ENCODE measurements around the gene TTI1.

TTI1 gene

DNA sequence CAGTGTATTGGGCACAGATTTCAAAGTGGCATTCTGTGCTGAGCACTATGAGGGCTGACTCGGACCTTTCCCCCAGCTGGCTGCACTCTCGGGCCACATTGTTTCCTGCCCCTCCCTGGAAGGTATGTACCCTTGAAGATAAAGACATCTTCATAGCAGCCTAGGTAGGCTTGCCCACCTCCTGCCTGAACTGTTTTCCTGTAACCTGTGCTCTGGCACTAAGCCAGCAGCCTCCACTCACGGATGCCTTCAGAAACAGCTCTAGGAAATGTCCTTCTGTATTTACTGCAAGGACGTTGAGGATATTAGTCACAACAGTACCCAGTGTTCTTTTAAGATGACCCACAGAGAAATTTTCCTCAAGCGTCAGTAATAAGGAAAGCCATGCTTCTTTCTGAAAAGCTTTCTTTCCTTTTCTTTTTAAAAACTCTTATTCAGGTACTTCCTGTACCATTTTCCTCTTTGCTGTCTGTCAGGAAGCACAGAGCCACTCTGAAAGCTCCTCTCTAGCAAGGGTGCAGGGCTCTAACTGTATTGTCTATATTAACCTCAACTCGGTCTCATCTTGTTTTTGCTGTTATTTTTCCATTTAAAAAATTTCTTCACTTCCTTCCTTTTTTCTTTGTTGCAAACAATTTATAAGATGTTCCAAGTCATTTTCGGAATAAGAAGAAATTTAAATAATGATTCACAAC, 43.5 kb downstream of the TTI1 start:
- no peak for DNase-seq (ENCODE audit: extremely low read depth in 1 of 2, low read depth in 1 of 2)

DNA sequence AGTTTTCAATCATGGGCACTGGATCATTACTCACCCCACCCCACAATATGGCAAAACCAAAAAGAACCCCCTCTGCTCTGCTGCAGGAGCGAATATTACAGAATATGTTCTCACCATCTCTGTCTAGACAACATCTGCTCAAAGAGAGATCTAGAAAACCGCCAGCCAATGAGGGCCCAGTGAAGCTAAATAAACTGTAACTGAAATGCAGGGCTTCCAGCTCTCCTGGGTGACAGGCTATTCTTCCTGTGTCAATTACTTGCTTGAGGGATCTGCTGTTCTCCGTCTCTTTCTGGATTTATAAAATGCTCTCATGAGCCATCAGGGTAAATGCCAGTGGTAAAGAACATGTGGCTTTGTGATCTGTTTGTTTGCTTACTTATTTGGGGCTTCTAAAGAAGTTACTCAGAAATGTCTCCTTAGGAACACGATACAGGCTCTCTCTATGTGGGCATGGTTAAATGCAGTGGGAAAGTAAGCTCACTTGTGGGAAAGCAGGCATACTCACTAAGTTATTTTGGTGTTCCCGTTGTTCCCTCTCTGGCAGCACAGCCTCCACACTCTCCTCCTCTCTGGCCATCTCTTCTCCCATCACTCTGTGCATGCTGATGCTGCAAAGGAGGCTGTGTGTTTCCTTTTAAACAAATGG, 44.8 kb downstream of the TTI1 start:
- DNase-seq (ENCODE audit: extremely low read depth in 1 of 2, low read depth in 1 of 2): no peak

GRCh38 chr20:37987602-37988290, 45.5 kb downstream of the TTI1 start:
- DNase-seq (ENCODE audit: extremely low read depth in 1 of 2, low read depth in 1 of 2): no peak

DNA sequence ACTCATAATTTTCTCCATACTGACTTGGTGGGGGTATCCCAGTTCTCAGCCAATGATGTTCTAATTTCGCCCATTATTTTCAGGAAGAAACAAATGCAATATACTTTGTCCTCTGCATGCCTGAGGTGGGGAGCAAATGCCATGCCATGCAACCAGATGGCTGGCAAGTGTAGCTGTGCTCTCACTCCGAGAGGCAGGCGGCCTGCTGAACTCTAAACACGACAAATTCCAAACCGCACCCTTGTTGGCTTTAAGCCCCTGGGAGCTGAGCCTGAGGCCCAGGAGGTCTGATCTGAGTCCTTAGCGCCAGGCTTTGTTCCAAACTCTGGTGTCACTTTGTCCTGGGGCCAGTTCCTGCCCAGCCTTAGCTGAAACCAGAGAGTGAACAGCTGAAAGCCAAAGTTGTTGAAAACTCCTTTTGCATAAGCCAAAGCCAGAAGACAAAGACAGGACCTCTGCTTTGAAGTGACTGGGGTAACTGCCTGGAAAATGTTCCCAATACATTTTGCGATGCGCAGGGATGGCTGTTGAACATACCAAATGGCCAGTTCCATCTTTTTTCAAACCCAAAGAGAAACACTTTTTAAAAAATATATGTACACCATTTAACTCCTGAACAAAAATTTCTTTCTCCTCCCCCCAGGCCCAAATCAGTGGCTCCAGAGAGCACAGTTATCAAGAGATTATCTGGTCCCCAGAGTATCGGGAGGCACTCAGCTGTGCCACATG, 46.2 kb downstream of the TTI1 start:
- no peak for DNase-seq (ENCODE audit: extremely low read depth in 1 of 2, low read depth in 1 of 2)

GRCh38 chr20:37986044-37986858, 47.0 kb downstream of the TTI1 start:
- no peak for DNase-seq (ENCODE audit: extremely low read depth in 1 of 2, low read depth in 1 of 2)

DNA sequence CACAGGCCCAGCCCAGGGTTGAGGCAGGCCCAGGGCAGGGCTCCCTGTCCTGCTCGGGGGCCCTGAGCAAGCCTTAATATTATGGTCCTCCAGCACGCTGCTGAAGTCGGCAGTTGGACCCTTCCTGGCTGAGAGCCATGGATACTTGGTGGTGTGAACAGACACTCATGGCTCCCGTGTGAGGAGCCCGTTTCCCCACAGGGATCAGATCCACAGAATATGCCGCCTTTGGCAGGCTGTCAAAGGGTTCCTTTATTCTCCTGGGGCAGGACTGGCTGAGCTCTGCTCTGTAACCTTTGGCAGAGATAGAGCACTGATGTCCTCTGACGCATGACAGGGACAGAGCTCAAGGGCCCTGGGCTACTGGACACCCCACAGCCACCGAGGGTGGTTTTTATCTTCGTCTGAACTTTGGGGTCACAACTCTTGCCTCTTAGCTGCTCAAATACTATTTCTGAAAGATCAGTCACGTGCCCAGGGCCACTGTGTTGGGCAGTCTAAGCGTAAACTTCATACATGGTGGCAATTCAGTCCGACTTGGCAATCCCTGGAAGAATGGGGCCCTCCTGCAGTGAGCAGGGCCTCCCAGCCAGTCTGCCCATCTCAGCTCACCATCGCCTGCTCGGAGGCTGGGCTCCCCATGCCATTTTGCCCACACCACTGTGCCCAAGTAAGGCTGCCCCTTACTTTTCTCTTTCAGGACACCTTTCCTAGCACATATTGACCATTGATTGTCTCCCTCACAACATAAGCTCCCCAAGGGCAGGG, 49.1 kb downstream of the TTI1 start:
- DNase-seq (ENCODE audit: extremely low read depth in 1 of 2, low read depth in 1 of 2): no peak

DNA sequence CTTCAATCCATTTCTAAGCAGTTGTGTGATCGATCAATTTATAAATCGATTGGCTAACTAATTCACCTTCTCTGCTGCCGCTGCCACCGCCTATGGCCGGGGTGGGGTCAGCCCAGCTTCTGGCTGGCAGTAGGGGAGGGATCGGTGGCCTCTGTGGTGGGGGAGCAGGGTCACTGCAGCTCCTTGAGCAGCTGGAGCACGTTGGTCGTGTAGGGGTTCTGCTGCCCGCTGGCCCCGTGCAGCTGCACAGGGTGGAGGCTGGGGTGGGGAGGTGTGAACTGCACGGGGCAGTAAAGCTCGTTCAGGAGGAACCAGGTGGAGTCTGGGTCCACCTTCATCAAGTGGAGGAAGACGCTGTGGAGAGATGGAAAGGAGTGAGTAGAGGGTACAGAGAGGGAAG, 50.0 kb downstream of the TTI1 start:
- DNase-seq (ENCODE audit: extremely low read depth in 1 of 2, low read depth in 1 of 2): no peak

DNA sequence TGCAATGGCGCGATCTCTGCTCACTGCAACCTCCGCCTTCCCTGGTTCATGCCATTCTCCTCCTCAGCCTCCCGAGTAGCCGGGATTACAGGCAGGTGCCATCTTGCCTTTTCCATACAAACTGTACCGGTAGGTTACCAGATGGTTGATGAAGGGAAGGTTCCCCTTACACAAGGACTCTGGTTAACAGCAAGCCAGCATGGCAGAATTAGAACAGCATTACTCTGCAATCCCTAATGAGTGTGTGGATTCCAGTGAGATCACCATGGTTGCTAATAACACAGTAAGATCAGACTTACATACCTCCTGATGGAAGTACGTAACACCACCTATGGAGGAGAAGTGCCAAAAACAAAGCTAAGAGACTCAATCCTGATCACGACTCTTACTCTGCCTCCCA, 51.7 kb downstream of the TTI1 start:
- no peak for DNase-seq (ENCODE audit: extremely low read depth in 1 of 2, low read depth in 1 of 2)

DNA sequence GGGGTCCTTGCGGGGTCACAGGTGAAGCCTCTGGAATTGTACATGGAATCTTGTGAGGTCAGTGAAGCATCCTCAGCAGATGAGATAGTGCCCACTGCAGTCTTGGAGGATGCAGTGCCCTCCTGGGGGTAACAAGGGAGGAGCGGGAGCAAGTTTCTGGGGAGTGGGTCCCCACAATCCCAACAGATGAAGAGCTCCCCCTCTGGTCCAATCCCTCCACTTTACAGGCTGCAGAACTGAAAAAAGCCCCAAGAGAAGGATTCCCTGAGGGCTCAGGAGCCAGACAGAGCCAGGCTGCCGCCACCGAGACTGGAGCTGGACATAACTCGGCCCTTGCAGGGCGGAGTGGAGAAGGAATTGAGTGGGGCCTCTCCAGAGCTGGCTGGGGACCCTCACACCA, 52.4 kb downstream of the TTI1 start:
- DNase-seq (ENCODE audit: extremely low read depth in 1 of 2, low read depth in 1 of 2): no peak

DNA sequence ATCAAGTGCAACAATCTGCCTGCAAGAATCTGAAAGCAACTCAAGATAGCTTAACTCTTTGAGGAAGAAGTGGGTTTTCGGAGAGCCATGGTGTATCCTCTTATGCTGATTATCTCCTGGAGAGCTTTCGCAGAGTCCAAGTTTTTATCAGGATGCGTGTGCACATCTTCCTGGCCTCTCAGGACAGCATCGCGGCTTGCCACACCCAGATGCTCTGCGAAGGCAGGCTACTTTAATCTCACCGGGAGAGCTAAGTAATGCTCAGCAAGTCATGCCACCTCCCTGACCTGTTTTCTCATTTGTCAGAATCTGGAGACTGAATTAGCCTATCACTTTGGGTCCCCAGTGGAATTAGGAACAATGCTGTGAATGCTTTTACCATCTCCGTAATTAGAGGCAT, 52.9 kb downstream of the TTI1 start:
- DNase-seq (ENCODE audit: extremely low read depth in 1 of 2, low read depth in 1 of 2): no peak

DNA sequence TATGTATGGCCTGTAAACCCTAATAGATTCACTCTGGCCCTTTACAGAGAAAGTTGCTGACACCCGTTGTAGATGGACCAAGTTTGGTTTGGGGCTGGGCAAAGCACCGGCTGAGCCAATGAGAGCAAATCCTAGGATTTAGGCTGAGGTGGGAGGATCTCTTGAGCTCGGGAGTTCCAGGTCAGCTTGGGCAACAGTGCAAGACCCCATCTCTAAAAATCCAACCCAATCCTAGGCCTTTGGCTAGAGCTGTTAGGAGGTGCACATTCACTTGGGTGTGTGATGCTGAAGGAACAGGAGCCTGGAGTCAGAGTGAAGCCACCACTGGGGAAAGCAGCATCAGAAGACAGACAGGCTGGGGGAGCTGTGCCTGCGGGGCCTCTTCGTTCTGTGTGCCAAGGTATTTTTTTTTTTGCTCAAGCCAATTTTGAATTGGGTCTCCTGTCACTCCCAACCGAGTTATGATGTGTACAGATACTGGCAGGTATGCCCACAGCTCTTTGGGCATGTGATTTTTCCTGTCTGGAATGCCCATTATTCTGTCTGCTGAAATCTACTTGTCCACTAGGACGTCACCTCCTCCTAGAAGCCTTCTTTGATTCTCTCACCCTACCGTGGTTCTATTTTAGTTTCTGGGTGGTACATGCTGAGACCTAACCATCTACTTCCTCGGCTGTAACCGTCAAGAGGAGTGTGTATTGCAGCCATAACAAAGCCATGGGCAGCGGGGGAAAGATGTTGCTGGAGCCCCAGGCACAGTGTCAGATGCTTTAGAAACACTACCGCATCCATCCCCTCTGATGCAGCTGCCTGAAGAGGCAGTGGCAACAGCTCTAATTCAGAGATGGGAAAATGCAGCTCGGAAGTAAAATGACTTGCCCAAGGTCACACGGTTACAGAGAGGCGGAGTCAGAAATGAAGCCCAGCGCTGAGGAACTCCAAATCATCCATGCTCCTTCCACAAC, 54.0 kb downstream of the TTI1 start:
- no peak for DNase-seq (ENCODE audit: extremely low read depth in 1 of 2, low read depth in 1 of 2)

DNA sequence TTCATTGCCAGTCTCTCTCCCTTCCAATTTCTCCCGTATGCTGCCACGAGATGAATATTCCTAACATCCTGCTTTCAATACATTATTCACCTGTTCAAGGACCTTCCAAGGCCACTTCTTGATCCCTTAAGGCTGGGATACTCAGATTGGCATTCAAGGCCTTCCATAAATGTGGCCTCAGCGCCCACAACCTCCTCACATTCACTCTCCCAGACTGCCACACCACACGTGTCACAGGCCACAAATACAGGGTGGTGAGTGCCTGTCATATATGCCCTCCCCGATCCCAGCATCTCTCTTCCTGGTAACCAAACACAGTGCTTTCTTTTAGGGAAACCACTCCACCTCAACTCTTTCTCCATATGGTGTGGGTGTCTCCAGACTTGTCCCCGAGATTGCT, 55.5 kb downstream of the TTI1 start:
- DNase-seq (ENCODE audit: extremely low read depth in 1 of 2, low read depth in 1 of 2): no peak

GRCh38 chr20:37977338-37977737, 55.9 kb downstream of the TTI1 start:
- no peak for DNase-seq (ENCODE audit: extremely low read depth in 1 of 2, low read depth in 1 of 2)

GRCh38 chr20:37976887-37977286, 56.4 kb downstream of the TTI1 start:
- no peak for DNase-seq (ENCODE audit: extremely low read depth in 1 of 2, low read depth in 1 of 2)

DNA sequence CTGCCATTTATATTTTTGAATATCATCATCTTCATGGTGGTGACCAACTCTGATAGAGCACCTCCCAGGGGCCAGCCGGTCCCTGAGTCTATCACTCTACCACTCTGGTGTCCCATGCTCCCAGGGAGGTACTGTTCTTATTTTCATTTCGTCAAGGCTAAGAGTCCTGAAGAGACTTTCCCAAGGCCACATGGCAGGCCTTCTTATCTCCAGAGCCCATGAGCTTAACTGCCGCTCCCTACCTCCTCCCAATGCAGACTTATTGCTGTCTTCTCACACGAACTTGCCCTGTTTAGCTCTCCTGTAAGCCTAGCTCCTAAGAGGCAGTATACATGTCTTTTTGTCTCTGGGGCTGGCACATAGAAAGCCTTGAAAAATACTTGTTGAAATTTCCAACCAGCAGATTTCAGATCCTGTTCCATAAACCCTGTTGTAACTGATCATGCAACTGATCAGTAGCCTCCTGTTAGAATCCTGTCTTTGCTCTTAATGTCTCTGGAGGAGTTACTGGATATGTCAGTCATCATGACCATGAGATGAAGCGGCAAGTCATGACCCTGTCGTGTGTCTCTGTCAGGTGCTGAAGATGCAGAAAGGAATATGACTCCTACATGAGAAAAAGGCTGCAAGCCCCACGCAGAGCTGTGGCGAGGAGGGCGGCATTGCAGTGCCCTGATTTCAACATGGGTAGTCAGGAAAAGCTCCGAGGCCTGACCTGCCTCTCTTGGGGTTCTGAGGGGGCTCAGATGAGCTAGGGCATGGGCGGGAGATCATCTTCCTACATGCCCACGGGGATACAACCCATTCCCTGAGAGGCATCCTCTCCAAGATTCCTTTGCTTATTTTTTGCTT, 60.0 kb downstream of the TTI1 start:
- no peak for DNase-seq (ENCODE audit: extremely low read depth in 1 of 2, low read depth in 1 of 2)

- no peak for DNase-seq (ENCODE audit: extremely low read depth in 1 of 2, low read depth in 1 of 2)
These were observed 60.8 kb downstream of the TTI1 start for GRCh38 chr20:37972256-37973058.

DNA sequence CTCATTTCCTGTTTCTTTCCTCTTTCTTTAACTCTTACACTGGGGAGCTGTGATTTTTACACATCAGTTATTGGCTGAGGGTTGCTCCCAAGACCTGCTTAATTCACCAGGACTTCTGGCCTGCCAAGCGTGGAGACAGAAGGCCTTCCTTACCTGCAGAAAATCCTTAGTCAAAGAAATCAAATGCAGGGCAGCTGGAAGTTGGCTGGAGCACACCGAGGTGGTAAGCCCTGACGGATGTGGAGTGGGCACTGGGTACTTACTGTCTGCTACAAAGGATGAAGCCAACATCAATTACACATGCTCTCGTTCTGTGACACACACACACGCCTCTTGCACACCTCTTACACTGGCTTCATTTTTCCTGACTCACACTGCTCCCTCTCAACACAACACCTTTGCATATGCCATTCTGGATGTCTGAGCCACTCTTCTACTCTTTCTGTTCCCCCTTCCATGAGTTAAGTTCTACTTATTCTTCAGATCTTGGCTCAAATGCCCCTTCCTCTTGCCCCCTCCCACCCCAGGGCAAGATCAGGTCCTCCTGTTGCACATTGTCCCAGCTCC, 61.6 kb downstream of the TTI1 start:
- no peak for DNase-seq (ENCODE audit: extremely low read depth in 1 of 2, low read depth in 1 of 2)
